A549 (cell line): Measurements from ENCODE around the gene SLC66A2. TPM values are rescaled to one million over a fixed set of nuclear protein-coding genes. Genes with fewer than 3 reads are reported as not detected.

ENCODE experiments used
- ATAC-seq, 2 experiments: fragments of 200-7000 bp in 1 of 2; fragments of >200 bp in 1 of 2; cut with Nextera tagmentation in 1 of 2; cut with Tn5 transposase in 1 of 2; 3 replicates each; pipeline versions ENCODE4 v1.8.0 to v1.9.1; 2018 to 2020; ENCODE audit warnings: mild to moderate bottlenecking in 1 of 2, moderate library complexity in 1 of 2
- CTCF ChIA-PET: fragments of 300-600 bp; sonication (Branson Sonifier 250); formaldehyde crosslinking; extraction: SDS; loops from one replicate; lab custom pipeline; 2021; ENCODE audit warnings: antibody characterized with exemption, inconsistent platforms; lab: Yijun Ruan, JAX
- POLR2A ChIA-PET: fragments of 350-600 bp; formaldehyde crosslinking; extraction: SDS; loops from one replicate; lab custom pipeline; 2021; ENCODE audit warnings: antibody characterized with exemption, inconsistent platforms; lab: Yijun Ruan, JAX
- DNase-seq, 2 experiments: peaks; one replicate each; pipeline versions ENCODE4 v3.0.0 to v3.0.0-alpha.2; 2011 to 2016; ENCODE audit warnings: low read depth in 1 of 2, low spot score in 1 of 2
- FAIRE-seq: peaks from 2 replicates; lab custom pipeline; 2011; peaks lifted over from hg19 to GRCh38; lab: Jason Lieb, UNC
- H3K27ac ChIP-seq, 2 experiments: fragments of >200 bp; sonication (Bioruptor Twin); formaldehyde crosslinking; 3 replicates each; pipeline ENCODE4 v1.5.1; 2016 to 2017
- H3K4me1 ChIP-seq: fragments of >200 bp; sonication (Bioruptor Twin); formaldehyde crosslinking; 3 replicates; pipeline ENCODE4 v1.6.1; 2016
- H3K4me2 ChIP-seq: fragments of >200 bp; sonication (Bioruptor Twin); formaldehyde crosslinking; 3 replicates; pipeline ENCODE4 v1.6.1; 2016
- H3K4me3 ChIP-seq: fragments of >200 bp; sonication (Bioruptor Twin); formaldehyde crosslinking; 3 replicates; pipeline ENCODE4 v1.5.1; 2016
- H3K9me3 ChIP-seq: fragments of >200 bp; sonication (Bioruptor Twin); formaldehyde crosslinking; 3 replicates; pipeline ENCODE4 v1.6.1; 2016
- CBX2 ChIP-seq: fragments of 200-600 bp; sonication (generic); IDR thresholded peaks from 2 replicates; pipeline ENCODE4 v1.6.1; 2016; ENCODE audit warnings: low read depth, mild to moderate bottlenecking, borderline replicate concordance
- CHD2 ChIP-seq: fragments of 150-350 bp; IDR thresholded peaks from 2 replicates; pipeline ENCODE4 v1.6.1; 2014; ENCODE audit warnings: low read length; ENCODE audit not compliant: partially characterized antibody
- E2F6 ChIP-seq: IDR thresholded peaks from 2 replicates; pipeline ENCODE4 v1.6.1; 2012; ENCODE audit warnings: low read depth, borderline replicate concordance
- EHMT2 ChIP-seq: fragments of 200-600 bp; sonication (generic); IDR thresholded peaks from 2 replicates; pipeline ENCODE4 v1.6.1; 2016; ENCODE audit warnings: antibody characterized with exemption, low read depth, mild to moderate bottlenecking, moderate library complexity
- EP300 ChIP-seq, 2 experiments: fragments of >200 bp; sonication (Bioruptor Twin); formaldehyde crosslinking; IDR thresholded peaks; 2 replicates in 1 of 2; 3 replicates in 1 of 2; pipeline ENCODE4 v1.6.1; 2016 to 2017
- FOSB ChIP-seq: fragments of 250-450 bp; sonication (Bioruptor Pico); IDR thresholded peaks from 2 replicates; pipeline ENCODE4 v1.5.0; 2020; ENCODE audit warnings: mild to moderate bottlenecking, moderate library complexity
- HDAC2 ChIP-seq: fragments of 200-600 bp; sonication (generic); IDR thresholded peaks from 2 replicates; pipeline ENCODE4 v1.6.1; 2016
- HOXA7 ChIP-seq: fragments of 250-450 bp; sonication (Bioruptor Pico); IDR thresholded peaks from 2 replicates; pipeline ENCODE4 v1.5.0; 2020; ENCODE audit warnings: mild to moderate bottlenecking, moderate library complexity
- HOXB13 ChIP-seq: fragments of 250-450 bp; sonication (Bioruptor Pico); IDR thresholded peaks from 2 replicates; pipeline ENCODE4 v1.5.0; 2020; ENCODE audit warnings: low read depth, mild to moderate bottlenecking, moderate library complexity
- JUN ChIP-seq, 2 experiments: fragments of >200 bp; sonication (Bioruptor Twin); formaldehyde crosslinking; IDR thresholded peaks; 2 replicates in 1 of 2; 3 replicates in 1 of 2; pipeline ENCODE4 v1.6.1; 2016 to 2017
- KDM1A ChIP-seq: fragments of 200-600 bp; sonication (generic); IDR thresholded peaks from 2 replicates; pipeline ENCODE4 v1.6.1; 2016; ENCODE audit warnings: low read depth, mild to moderate bottlenecking
- KDM5A ChIP-seq: fragments of 200-600 bp; sonication (generic); IDR thresholded peaks from 2 replicates; pipeline ENCODE4 v1.6.1; 2016; ENCODE audit warnings: antibody characterized with exemption, mild to moderate bottlenecking
- MYC ChIP-seq: IDR thresholded peaks from 2 replicates; pipeline ENCODE4 v1.6.1; 2012; ENCODE audit warnings: mild to moderate bottlenecking, inconsistent platforms, low read length, improper control_type of control experiment, borderline replicate concordance
- POLR2A ChIP-seq: IDR thresholded peaks from 2 replicates; pipeline ENCODE4 v1.6.1; 2012; ENCODE audit warnings: mild to moderate bottlenecking, low read length
- POLR2AphosphoS2 ChIP-seq: conservative IDR thresholded peaks from 2 replicates; pipeline ENCODE4 v1.6.1; 2012; ENCODE audit warnings: low read length, improper control_type of control experiment, inconsistent platforms
- RCOR1 ChIP-seq: fragments of 150-350 bp; IDR thresholded peaks from 2 replicates; pipeline ENCODE4 v1.6.1; 2014; ENCODE audit warnings: antibody characterized with exemption, low read length, low read depth
- RFX5 ChIP-seq: fragments of 450-650 bp; IDR thresholded peaks from 2 replicates; pipeline ENCODE4 v1.7.1; 2014; ENCODE audit warnings: antibody characterized with exemption, mild to moderate bottlenecking, moderate library complexity
- RNF2 ChIP-seq: fragments of 200-600 bp; sonication (generic); IDR thresholded peaks from 2 replicates; pipeline ENCODE4 v1.6.1; 2016; ENCODE audit warnings: low read depth, mild to moderate bottlenecking, antibody characterized with exemption, moderate library complexity, borderline replicate concordance
- TFCP2L1 ChIP-seq: fragments of 250-450 bp; sonication (Bioruptor Pico); IDR thresholded peaks from 2 replicates; pipeline ENCODE4 v1.5.0; 2021; ENCODE audit warnings: mild to moderate bottlenecking
- TP53 ChIP-seq: fragments of 250-450 bp; sonication (Bioruptor Pico); IDR thresholded peaks from 2 replicates; pipeline ENCODE4 v1.5.0; 2021; ENCODE audit warnings: mild to moderate bottlenecking, moderate library complexity
- ZFP36 ChIP-seq: fragments of 450-650 bp; IDR thresholded peaks from 2 replicates; pipeline ENCODE4 v1.6.1; 2014; ENCODE audit warnings: borderline replicate concordance; ENCODE audit not compliant: partially characterized antibody
- ZSCAN20 ChIP-seq: fragments of 250-450 bp; sonication (Bioruptor Pico); IDR thresholded peaks from 2 replicates; pipeline ENCODE4 v1.8.0; 2022; ENCODE audit warnings: mild to moderate bottlenecking, moderate library complexity
- WGBS: methylation state at CpG from one replicate; pipeline ENCODE4 v1.1.6; 2017; ENCODE audit errors: missing lambda C conversion rate; 5-methylcytosine and 5-hydroxymethylcytosine counted together
- polyA plus RNA-seq, 4 experiments: library from polyadenylated mRNA; depleted of rRNA in 3 of 4; stranded (reverse); fragments of >200 nt; fragmentation: RNase III in 1 of 4; extraction: RNeasy Plus Mini Kit Qiagen cat#74134 plus additional on column Dnase treatment in 1 of 4; gene quantifications; 2 replicates in 3 of 4; 3 replicates in 1 of 4; pipeline ENCODE4 v1.2.3, GENCODE V29; 2011 to 2017
- TF ChIP-seq, protein P1 (sequence below): IDR thresholded peaks from 2 replicates; pipeline ENCODE4 v1.6.1; 2012
- TF ChIP-seq, protein P2 (sequence below): fragments of 450-650 bp; IDR thresholded peaks from 2 replicates; pipeline ENCODE4 v1.6.1; 2014; ENCODE audit warnings: antibody characterized with exemption
- TF ChIP-seq, protein P3 (sequence below): IDR thresholded peaks from 2 replicates; pipeline ENCODE4 v1.6.1; 2012

Gene SLC66A2
- polyA plus RNA-seq, 2 of the 4 experiments (the other 2 are of a cell fraction) = 4.8 to 11.5 TPM

GRCh38 chr18:79901665-79902064, 49.8 kb downstream of the SLC66A2 start:
- Histone ChIP-seq H3K4me1 (no peaks in the 10 kb centered on the region), H3K4me2 (no peak overlapping the region), H3K9me3 (peaks cover 22% of the 10 kb centered on the region), H3K4me3 (no peak overlapping the region), H3K27ac (no peak overlapping the region)
- WGBS = 90% methylated on average over 8 of the region's 13 CpGs
- CTCF ChIA-PET = no interaction called here
- FAIRE-seq (no peak), ATAC-seq (no peak), DNase-seq (no peak)
- no peak for TF ChIP-seq TFCP2L1
- TF ChIP-seq JUN (IDR thresholded peaks at IDR 0.05) = no peak
- TF ChIP-seq, protein P1, sequence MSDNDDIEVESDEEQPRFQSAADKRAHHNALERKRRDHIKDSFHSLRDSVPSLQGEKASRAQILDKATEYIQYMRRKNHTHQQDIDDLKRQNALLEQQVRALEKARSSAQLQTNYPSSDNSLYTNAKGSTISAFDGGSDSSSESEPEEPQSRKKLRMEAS = no peak
- no peak for TF ChIP-seq TP53
- TF ChIP-seq FOSB (CRISPR knock-in tag) = no peak
- TF ChIP-seq ZFP36 = no peak
- no peak for TF ChIP-seq KDM1A
- TF ChIP-seq EHMT2 = no peak
- TF ChIP-seq HOXB13 (CRISPR knock-in tag) = no peak
- no peak for TF ChIP-seq RNF2
- no peak for TF ChIP-seq CHD2
- TF ChIP-seq CBX2 = no peak
- TF ChIP-seq EP300 (IDR thresholded peaks at IDR 0.05) = no peak
- TF ChIP-seq, protein P2, sequence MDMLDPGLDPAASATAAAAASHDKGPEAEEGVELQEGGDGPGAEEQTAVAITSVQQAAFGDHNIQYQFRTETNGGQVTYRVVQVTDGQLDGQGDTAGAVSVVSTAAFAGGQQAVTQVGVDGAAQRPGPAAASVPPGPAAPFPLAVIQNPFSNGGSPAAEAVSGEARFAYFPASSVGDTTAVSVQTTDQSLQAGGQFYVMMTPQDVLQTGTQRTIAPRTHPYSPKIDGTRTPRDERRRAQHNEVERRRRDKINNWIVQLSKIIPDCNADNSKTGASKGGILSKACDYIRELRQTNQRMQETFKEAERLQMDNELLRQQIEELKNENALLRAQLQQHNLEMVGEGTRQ = no peak
- TF ChIP-seq KDM5A = no peak
- POLR2A ChIA-PET = no interaction called here

- 83% methylated on average over 7 of the region's 28 CpGs for WGBS
These were observed 50.6 kb downstream of the SLC66A2 start for GRCh38 chr18:79900610-79901570.

More at GRCh38 chr18:79900610-79901570, 50.6 kb downstream of the SLC66A2 start:
- no peak for TF ChIP-seq MYC
- no peak for TF ChIP-seq ZSCAN20 (CRISPR knock-in tag)
- TF ChIP-seq HOXA7 (CRISPR knock-in tag) = no peak
- no peak for TF ChIP-seq KDM1A
- TF ChIP-seq POLR2AphosphoS2 = no peak
- TF ChIP-seq TP53 = no peak
- no peak for TF ChIP-seq RFX5
- TF ChIP-seq, protein P3, sequence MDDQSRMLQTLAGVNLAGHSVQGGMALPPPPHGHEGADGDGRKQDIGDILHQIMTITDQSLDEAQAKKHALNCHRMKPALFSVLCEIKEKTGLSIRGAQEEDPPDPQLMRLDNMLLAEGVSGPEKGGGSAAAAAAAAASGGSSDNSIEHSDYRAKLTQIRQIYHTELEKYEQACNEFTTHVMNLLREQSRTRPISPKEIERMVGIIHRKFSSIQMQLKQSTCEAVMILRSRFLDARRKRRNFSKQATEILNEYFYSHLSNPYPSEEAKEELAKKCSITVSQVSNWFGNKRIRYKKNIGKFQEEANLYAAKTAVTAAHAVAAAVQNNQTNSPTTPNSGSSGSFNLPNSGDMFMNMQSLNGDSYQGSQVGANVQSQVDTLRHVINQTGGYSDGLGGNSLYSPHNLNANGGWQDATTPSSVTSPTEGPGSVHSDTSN = no peak
- TF ChIP-seq RCOR1 = no peak
- TF ChIP-seq E2F6 = no peak
- TF ChIP-seq, protein P2 = no peak
- no peak for TF ChIP-seq HDAC2
- no peak for TF ChIP-seq POLR2A
- Histone ChIP-seq H3K4me1 (no peaks in the 10 kb centered on the region), H3K4me2 (no peak overlapping the region), H3K4me3 (no peak overlapping the region), H3K27ac (no peak overlapping the region), H3K9me3 (peaks cover 28% of the 10 kb centered on the region)
- CTCF ChIA-PET = no interaction called here
- POLR2A ChIA-PET = no interaction called here
- ATAC-seq (no peak), FAIRE-seq (no peak), DNase-seq (no peak)
